GM21825 (cell line): Measurements from ENCODE around the gene TYRO3.

Experiments
- ATAC-seq: cut with Tn5 transposase; IDR thresholded peaks from one replicate; pipeline ENCODE4 v1.9.1; 2021; ENCODE audit warnings: mild to moderate bottlenecking, moderate library complexity; ENCODE audit not compliant: unreplicated experiment

Gene TYRO3

DNA sequence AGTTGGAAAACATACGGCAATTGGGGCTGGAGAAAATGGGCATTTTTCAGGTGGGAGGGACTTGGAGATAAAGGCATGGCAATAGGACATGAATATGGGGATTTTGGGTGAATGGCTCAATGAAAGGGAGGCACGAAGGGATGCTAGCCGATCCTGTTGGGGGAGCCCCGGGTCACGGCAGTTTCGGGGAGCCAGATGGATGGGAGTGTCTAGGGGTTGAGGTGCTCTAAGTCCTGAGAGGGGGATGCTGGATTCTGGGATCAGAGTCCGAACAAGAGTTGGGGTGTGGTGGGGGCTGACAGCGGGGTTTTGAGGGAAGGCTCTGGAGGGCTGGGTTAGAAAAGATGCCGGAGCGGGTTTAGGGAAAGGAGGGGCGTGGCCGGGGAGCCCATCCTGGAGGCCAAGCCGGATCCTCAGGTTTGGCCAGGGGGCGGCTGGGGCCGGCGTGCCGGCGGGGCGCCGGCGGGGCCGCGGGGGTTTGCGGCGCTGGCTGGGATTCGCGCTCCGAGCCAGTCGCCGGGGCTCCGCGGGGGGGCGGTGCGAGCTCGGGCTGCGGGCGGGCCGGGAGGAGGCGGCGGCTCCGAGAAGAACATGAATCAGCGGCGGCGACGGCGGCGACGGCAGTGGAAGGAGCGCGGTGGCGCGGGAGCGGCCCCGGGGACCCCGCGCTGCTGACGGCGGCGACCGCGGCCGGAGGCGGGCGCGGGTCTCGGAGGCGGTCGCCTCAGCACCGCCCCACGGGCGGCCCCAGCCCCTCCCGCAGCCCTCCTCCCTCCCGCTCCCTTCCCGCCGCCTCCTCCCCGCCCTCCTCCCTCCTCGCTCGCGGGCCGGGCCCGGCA is at the start of gene TYRO3:
TSS of gene TYRO3 (plus strand) at position 813 of the 839 bp plus-strand sequence. CDS start 46 bp downstream, outside the sequence.
- no peak for ATAC-seq

DNA sequence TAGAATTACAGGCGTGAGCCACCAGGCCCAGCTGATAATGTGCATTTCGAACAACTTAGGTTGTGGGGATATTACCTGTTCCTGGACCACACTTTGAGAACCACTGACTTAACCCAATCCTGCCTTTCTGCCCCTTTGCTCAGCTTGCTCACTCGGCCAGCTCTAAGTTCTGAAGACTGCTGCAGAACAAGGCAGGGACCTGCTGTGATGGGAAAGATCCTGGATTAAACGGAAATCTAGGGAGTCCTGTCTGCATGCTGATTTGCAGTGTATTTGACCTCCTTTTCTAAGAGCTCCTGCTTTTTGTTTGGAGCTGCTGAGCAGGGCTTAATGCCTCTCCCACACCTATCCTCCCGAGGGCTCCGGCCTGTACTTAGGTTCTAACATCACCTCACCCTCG is 48.3 kb upstream of the TYRO3 start:
- no peak for ATAC-seq

DNA sequence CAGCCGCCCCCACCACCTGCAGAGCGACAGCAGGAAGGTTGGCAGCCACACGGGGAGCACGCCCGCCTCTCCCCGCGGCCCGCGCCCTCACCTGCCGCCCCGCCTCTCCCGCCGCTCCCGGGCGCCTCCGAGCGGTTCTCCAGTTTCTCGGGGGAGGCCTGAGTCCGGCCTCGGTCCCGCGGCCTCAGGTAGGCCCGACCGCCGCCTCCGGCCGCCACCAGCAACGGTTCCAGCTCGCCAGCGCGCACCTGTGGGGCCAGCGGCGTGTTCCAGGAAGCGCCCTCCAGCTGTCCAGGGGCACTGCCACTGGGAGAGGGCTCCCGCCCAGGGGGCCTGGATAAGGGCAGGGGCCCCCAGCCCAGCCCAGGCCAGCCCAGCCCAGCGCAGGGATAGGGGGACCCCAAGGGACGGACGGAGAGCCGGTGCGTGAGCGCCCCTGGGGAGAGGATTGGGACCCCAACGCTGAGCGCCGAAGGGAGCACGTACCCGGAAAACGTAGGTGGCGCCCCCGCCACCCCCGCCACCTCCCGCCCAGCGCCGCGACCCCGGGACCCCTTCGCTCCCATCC is 47.6 kb upstream of the TYRO3 start:
- no peak for ATAC-seq

DNA sequence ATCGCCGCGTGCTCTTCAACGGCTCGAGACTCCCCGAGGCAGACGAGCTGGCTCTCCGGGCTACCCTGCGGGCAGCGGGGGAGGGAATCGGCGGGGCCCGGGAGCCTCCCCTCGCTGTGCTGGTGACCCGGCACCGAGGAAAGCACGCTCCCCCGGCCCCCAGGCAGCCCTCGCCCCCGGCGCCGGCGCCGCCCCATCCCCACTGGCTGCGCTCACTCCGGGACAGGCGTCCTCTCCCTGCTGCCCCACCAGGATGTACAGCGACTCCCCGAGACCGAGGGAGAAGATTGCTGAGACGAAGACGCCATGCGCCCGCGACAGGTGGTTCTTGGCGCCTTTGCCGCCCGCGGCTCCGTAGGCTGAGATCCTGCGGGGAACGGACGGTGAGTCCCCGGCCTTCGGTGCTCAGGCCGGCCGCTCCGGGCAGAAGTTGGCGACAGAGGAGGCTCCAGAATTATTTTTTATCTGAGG is 47.1 kb upstream of the TYRO3 start:
- no peak for ATAC-seq

DNA sequence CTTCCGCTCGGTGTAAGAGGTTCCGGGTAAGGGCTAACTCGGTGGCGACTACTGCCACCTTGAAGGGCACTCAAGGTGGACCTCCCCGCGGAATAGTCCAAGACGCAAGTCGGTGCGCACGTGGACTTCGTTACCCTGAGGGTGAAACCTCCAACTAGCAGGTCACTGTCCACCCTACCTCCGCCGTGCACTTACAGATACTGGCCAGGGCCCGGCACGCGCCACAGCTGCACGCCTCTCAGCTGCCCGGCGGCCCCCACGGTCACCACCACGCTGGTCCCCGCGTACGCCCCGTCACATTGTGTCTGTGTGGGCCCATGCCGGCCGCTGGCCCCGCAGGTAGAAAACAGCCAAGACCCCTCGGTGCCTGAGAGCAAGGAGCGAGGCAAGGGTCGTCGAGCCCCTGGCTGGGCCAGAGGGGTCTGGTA is 46.5 kb upstream of the TYRO3 start:
- ATAC-seq = no peak

DNA sequence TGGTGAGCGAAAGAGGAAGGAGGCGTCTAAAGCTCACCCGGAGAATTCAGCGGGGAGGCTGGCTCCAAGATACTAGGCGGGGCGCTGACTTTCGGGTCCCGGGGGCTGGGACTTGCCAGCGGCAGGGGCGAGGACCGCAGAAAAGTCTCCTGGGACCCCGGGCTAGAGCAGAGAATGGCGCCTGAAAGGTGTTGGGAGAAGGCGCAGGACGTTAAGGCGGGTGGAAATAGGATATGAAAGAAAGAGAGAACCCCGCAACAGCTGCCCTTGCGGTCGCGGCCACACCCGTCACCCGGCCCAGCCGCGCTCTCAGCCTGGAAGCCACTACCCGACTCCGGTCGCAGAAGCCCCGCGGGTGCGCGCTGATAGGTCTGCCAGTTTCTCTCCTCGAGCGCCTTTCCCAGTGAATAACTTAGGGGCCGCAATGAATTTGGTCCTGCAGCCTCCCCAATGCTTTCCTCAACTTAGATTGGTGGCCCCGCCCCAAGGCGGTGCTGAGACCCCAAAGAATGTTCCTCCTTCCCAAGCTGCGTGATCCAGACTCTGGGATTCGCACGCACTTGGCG is 46.0 kb upstream of the TYRO3 start:
- ATAC-seq = no peak

DNA sequence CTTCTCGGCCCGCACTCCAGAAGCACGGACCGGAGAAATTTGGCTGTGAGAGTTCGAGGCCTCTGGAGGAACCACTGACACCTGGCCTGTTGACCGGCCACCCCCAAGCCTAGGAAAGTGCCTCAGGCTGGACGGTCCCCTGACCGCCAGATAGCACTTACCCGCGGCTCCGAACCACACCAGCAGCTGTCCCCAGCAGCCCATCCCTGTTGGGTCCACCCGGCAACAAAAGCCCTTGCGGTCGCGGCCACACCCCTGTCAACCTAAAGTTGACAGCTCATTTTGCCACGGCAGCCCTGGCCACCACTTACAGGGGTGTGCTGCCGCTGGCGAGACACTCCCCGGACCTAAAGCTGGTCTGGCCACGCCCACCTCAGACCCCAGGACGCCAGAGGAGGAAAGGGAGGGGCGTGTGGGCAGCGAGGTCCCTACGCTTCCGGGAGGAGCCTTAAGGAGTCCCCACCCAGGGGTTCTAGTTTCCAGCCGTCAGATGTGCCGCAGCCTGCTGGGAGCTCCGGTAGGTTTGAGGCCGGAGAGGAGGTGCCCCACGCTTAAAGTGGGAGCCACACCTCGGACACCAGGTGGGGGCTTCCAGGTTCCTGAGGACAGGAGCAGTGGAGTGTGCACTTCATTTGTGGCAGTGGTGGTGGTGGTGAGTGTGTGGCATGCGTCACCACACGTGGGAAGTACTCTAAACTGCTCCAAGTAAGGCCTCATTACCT is 45.3 kb upstream of the TYRO3 start, which contains the start of gene LTK:
TSS of gene LTK (minus strand) at position 322 of the 722 bp plus-strand sequence. CDS start at position 204, 118 bp downstream.
- ATAC-seq = no peak

DNA sequence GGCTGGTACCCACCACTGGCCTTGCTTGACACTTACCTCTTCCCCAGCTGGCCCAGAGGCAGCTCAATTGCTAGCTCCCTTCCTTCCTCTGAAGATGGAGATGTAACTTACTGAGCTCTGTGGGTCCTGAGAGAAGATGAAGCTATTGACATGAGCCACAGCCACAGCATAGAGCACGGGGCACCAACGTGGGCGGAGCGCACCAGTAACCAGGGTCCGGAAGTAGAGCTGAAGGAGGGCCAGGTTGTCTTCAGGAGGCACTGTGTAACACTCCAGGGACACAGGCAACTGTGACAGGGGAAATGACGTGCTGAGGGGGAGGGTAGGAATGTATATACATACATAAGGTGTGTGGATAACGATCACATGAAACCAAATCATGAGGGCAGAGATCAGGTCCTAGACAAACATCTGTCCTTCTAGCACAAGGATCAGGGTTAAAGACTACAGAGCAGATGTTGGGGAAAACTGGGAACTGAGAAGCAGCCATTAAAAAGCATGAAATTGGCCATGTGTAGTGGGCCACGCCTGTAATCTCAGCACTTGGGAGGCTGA is 41.0 kb upstream of the TYRO3 start:
- no peak for ATAC-seq

DNA sequence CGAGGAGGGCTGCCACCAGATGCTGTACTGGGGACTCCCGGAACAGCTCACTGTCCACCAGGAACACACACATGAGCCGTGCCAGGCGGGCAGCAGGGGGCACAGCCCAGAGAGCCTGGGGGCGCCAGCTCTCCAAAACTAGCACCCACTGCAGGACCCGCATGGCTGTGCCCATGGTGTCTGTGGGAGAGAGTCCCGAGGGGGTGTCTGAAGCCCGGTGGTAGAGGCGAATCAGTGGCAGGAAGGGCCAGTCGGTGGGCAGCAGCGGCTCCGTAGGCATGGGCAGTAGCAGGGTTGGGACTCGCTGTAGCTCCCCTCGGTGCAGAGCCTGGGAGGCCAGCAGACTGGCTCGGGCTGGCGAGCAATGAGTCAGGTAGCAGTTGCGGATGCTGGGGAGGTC is 38.4 kb upstream of the TYRO3 start:
- no peak for ATAC-seq

DNA sequence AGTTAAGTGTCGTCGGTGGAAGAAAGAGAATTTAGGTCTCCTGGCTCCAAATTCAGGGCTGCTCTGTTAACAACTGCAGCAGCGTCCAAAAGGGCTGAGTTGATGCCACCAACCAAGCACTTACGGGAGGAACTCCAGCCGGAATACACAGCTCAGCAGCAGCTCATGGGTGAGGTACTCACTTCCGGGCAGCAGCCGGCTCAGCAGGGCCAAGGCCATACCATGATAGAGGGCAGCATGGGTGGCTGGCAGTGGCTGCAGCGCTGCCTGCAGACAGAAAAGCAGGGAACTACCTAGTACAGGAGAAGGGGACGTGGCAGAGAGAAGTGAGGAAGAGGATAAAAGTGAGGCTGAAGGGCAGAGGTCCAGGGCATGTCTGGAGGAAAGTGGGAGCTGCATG is 37.4 kb upstream of the TYRO3 start:
- no peak for ATAC-seq

DNA sequence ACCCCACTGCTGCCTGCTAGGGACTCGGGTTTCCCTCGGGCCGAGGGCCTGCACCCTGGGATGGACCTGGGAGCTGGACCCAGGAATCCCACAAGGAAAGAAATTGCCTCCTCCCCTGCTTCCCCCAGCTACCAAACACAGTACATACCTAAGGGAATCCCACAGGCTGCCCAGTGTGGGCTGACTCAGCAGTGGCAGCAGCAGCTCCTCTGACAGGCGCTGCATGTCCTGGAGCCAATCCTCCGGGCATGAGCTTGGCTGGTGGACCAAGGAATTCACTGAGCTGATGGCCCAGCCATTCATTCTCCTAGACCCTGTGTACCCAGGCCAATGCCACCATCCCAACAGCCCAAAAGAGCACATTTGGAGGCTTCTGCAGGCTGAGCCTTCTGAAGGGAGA is 35.9 kb upstream of the TYRO3 start:
- ATAC-seq = no peak

DNA sequence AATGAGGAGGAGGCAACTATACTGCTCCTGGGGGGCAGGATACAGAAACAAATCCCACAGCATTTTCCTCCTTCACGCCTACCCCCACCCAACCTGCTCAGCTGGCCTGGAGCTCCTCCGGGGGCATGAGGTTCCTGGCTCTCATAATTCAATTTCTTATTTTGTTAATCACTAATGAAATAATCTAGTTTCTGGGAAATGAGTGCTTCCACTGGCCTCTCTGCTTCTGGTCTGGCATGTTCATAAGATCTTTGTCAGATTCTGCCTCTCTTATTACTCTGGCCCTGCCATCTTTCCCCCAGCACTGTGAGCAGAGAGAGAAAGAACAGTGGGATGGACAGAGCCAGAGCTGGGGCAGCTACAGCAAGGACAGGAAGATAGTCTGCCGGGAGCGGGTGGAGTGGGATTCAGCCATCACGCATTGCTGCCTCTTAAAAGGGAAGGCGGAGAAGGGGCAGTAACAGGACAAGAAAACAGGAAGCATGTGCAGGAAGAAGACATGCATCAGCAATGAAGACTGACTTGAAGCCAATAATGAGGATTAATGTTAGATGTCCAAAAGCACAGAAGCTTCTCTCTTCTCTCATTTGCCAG is 28.6 kb upstream of the TYRO3 start:
- ATAC-seq = no peak

DNA sequence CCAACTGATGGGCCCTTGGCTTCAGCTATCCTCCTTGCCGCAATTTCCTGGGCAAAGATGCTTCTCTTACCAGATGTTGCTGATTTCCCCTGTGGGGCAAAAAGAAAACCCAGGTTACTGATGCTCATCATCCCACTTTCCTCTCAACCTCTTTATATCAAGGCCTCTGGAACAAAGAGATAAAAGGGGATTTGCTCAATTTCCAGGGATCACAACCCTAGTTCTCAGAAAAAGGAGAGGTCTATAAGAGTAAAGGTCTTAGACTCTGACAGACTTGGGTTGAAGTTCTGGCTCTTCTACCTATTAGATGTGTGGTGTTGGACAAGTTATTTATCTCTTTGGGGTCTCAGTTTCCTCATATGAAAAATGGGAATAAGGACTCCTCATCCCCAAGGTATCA is 23.5 kb upstream of the TYRO3 start:
- no peak for ATAC-seq

DNA sequence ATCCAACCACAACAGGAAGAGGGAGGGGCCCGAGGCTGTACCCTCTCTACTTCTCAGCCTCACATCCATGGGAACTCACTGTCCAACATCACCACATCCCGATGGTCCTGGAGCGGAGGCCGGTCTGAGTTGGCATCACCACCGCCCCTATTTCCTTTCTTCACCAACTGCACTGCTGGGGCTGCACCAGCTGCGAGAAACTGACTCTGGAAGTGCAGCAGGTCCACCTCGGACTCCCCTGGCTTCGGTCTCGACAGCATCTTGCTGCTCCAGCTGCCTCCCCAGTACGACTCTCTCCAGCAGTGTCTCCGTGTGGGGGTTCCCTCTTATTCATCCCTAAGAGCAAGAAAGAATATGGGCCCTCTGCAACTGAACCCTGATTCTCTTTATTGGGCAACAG is 22.1 kb upstream of the TYRO3 start:
- no peak for ATAC-seq

DNA sequence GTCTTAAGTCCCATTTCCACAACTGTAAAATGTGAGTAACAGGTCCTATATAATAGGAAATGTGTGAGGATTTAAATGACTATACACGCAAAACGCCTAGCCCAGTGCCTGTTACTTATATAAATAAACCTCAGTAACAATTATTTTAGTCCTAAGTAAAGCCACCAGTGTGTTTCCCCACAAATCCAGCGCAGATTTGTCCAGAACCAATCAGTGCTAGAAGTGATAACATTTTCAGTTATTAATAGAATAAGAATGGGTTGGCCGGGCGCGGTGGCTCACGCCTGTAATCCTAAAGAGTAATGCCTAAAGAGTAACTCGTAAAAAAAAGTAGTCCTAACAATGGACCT is 15.5 kb upstream of the TYRO3 start:
- no peak for ATAC-seq

DNA sequence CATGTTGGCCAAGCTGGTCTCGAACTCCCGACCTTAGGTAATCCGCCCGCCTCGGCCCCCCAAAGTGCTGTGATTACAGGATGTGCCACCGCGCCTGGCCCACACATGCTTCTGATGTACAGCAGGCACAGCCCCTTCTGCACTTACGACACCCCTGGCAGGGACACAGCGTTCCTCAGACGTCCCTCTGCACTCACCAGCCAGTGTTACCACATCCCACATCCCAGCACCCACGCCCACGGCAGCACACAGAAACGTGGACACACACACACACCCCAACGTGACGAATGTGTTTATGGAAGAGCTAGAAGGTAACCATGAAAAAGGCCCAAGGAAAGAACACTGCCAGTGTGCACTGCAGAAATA is 14.4 kb upstream of the TYRO3 start:
- no peak for ATAC-seq

DNA sequence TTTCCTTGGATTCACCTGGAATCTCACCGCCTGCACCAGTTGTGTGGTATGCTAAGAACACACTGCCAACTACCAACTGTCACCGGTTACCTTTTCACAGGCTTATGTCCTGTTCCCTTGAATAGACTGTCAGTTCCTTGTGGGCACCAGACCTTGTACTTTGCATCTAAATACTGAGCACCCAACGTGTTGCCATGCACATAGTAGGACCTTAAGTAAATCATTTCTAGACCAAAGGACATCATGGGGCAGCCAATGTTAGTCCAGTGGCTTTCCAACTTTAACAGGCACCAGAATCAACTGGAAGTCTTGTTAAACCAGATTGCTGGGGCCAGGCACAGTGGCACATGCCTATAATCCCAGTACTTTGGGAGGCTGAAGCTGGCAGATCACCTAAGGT is 13.8 kb upstream of the TYRO3 start:
- ATAC-seq = no peak

DNA sequence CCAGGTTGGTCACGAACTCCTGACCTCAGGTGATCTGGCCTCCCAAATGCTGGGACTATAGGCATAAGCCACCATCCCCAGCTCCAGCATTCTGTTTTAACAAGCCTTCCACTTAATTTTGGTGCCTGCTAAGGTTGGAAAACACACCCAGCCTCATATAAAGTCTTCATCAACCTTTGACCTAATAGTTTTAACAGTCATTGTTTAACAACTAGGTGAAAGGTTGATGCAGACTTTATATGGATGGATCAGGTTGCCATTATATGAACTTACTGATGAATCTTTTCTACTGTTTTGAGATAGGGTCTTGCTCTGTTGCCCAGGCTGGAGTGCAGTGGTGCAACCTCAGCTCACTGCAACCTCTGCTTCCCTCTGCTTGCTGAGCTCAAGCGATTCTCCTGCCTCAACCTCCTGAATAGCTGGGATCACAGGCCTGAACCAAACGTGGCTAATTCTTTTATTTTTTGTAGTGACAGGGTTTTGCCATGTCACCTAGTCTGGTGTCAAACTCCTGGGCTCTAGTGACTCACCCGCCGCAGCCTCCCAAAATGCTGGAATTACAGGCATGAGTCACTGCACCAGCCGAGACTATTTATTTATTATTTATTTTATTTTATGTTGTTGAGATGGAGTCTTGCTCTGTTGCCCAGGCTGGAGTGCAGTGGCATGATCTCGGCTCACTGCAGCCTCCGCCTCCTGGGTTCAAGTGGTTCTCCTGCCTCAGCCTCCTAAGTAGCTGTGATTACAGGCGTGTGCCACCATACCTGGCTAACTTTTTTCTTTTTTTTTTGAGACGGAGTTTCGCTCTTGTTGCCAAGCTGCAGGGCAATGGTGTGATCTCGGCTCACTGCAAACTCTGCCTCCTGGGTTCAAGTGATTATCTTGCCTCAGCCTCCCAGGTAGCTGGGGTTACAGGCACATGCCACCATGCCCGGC is 11.9 kb upstream of the TYRO3 start:
- ATAC-seq = no peak

DNA sequence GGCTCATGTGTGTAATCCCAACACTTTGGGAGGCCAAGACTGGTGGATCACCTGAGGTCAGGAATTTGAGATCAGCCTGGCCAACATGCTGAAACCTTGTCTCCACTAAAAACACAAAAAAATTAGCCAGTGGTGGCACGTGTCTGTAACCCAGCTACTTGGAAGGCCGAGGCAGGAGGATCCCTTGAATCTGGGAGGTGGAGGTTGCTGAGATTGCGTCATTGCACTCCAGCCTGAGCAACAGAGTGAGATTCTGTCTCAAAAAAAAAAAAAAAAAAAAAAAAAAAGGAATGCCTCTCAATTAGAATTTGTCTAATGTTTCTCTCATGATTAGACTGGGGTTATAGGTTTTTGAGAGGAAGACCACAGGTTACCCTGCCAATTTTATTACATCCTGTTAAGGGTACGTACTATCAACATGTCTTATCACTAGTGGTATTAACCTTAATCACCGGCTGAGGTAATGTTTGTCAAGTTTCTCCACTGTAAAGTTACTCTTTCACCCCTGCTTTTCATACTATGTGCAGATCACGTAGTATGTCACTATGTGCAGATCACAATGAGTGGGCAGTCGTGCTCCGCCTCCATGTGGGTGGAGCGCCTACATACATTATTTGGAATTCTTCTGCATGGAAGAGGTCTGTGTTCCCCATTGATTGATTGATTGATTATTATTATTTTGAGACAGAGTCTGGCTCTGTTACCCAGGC is 8.8 kb upstream of the TYRO3 start:
- ATAC-seq = no peak
